Glutamatergic neuron (in vitro differentiated cells): ENCODE results near the gene MTNR1B. TPM values are rescaled to one million over a fixed set of nuclear protein-coding genes. Genes with fewer than 3 reads are reported as not detected.
A peak's percentile ranks its signal among the peaks of the same experiment; 100 is the strongest.

Experiments
- DNase-seq: peaks from one replicate; pipeline ENCODE4 v3.0.0; 2022
- H3K27ac Mint-ChIP-seq: one replicate; pipeline ENCODE4 v1.8.0; 2020; ENCODE audit warnings: mild to moderate bottlenecking, mixed read lengths, inconsistent platforms; ENCODE audit not compliant: unreplicated experiment
- H3K27me3 Mint-ChIP-seq: one replicate; pipeline ENCODE4 v1.8.0; 2020; ENCODE audit warnings: mild to moderate bottlenecking, moderate library complexity, mixed read lengths, inconsistent platforms; ENCODE audit not compliant: unreplicated experiment
- H3K36me3 Mint-ChIP-seq: one replicate; pipeline ENCODE4 v1.8.0; 2020; ENCODE audit warnings: mild to moderate bottlenecking, mixed read lengths, inconsistent platforms; ENCODE audit not compliant: unreplicated experiment
- H3K4me1 Mint-ChIP-seq: one replicate; pipeline ENCODE4 v1.8.0; 2020; ENCODE audit warnings: mild to moderate bottlenecking, low read depth, mixed read lengths, inconsistent platforms; ENCODE audit not compliant: unreplicated experiment
- H3K4me3 Mint-ChIP-seq: one replicate; pipeline ENCODE4 v1.8.0; 2020; ENCODE audit warnings: mild to moderate bottlenecking, mixed read lengths, inconsistent platforms; ENCODE audit not compliant: unreplicated experiment
- H3K9me3 Mint-ChIP-seq: one replicate; pipeline ENCODE4 v1.8.0; 2020; ENCODE audit warnings: mild to moderate bottlenecking, moderate library complexity, mixed read lengths, inconsistent platforms; ENCODE audit not compliant: unreplicated experiment
- long read RNA-seq: library from polyadenylated mRNA; unstranded; transcript quantifications from one replicate; pipeline ENCODE4 v2.0.0, GENCODE V29; 2020; ENCODE audit not compliant: unreplicated experiment
- total RNA-seq: library from RNA; stranded (reverse); fragmentation: NEBNext Ultra II Directional; extraction: Animal tissue kit (Norgen Biotek cat#: 25700); gene quantifications from one replicate; pipeline ENCODE4 v1.2.1, GENCODE V29; 2021; ENCODE audit not compliant: unreplicated experiment
- TF ChIP-seq, protein P1 (sequence below): fragments of 200-600 bp; sonication (generic); IDR thresholded peaks from one replicate; pipeline ENCODE4 v1.5.0; 2021; ENCODE audit not compliant: partially characterized antibody, unreplicated experiment

The MTNR1B gene
- not detected for total RNA-seq
- long read RNA-seq, result 0 reads

DNA sequence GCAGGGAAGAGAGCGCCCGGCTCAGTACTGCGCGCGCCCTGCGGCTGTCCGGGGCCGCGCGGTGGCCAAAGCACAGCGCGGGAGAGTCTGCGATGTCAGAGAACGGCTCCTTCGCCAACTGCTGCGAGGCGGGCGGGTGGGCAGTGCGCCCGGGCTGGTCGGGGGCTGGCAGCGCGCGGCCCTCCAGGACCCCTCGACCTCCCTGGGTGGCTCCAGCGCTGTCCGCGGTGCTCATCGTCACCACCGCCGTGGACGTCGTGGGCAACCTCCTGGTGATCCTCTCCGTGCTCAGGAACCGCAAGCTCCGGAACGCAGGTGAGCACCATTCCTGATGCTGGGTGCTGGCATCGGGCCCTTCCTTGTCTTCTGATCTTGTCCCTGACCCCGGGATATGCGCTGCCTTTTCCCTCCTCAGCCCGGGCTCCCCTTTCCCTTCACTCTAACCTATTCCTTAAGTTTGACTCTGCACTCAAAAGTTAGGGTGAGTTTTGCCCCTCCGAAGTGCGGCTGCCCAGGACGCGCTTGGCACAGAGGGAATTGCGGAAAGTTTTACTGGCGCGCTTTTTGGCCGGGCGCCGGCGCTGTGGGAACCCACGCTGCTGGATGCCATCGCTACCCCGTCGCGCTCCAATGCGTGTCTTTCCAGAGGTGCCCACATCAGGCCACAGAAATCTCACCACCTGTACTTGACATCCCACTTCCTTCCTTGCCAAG lies at the start of gene MTNR1B:
Gene MTNR1B, plus strand, starts transcription at position 18 of the 714 bp plus-strand sequence. Its CDS starts 75 bp downstream, at position 93.
- peaks cover 14% of the 10 kb centered on the region for H3K27me3 Mint-ChIP-seq
- peaks cover 4% of the 10 kb centered on the region for H3K9me3 Mint-ChIP-seq
- TF ChIP-seq, protein P1, sequence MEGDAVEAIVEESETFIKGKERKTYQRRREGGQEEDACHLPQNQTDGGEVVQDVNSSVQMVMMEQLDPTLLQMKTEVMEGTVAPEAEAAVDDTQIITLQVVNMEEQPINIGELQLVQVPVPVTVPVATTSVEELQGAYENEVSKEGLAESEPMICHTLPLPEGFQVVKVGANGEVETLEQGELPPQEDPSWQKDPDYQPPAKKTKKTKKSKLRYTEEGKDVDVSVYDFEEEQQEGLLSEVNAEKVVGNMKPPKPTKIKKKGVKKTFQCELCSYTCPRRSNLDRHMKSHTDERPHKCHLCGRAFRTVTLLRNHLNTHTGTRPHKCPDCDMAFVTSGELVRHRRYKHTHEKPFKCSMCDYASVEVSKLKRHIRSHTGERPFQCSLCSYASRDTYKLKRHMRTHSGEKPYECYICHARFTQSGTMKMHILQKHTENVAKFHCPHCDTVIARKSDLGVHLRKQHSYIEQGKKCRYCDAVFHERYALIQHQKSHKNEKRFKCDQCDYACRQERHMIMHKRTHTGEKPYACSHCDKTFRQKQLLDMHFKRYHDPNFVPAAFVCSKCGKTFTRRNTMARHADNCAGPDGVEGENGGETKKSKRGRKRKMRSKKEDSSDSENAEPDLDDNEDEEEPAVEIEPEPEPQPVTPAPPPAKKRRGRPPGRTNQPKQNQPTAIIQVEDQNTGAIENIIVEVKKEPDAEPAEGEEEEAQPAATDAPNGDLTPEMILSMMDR, result no peak
- no peaks in the 10 kb centered on the region for H3K4me1 Mint-ChIP-seq
- DNase-seq, result peak; percentile 45
- no peak within 1 kb of the TSS for H3K27ac Mint-ChIP-seq
- H3K4me3 Mint-ChIP-seq, result peak within 1 kb of the TSS; percentile 80
- H3K36me3 Mint-ChIP-seq, result no peaks in the 10 kb centered on the region

DNA sequence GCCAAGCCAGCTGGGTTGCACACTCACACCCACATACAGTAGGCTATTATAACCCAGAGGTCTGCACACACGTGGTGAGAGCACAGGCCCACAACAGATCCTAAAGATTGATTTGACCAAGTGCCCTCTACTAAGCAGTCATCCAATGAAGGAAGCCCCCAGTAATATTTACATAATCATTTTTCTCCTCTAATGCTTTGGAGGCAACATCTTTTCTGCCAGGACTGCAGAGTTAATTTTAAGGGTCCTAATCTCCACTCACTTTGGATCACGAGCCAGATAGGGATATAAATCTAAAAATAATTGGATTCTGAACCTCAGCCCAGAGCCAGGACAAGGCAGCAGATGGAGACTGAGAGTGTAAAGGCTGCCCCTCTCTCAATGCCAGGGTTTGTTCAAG lies 49.1 kb upstream of the MTNR1B start:
- H3K9me3 Mint-ChIP-seq, result peaks cover 5% of the 10 kb centered on the region
- TF ChIP-seq, protein P1, result no peak
- H3K4me1 Mint-ChIP-seq, result no peaks in the 10 kb centered on the region
- DNase-seq, result no peak
- no peak overlapping the region for H3K27ac Mint-ChIP-seq
- H3K4me3 Mint-ChIP-seq, result no peak overlapping the region
- no peaks in the 10 kb centered on the region for H3K27me3 Mint-ChIP-seq
- peaks cover 12% of the 10 kb centered on the region for H3K36me3 Mint-ChIP-seq

DNA sequence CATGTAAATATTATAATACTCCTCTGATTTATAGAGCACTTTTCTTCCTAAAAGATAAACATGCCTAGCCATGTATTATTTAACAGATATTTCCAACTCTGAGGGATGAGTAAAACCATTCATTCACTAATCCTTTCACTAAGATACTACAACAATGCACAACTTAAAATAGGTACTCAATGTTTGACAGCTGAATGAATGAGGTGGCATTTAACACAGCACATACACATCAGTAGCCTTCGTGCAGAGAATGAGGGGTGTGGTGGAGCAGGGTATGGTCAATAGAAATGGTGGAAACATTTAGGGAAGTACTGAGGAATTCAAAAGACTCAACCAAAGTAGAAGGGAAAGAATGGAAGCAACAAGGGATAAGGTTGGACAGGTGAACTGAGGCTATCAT lies 46.7 kb upstream of the MTNR1B start:
- no peak overlapping the region for H3K4me3 Mint-ChIP-seq
- peaks cover 8% of the 10 kb centered on the region for H3K9me3 Mint-ChIP-seq

DNA sequence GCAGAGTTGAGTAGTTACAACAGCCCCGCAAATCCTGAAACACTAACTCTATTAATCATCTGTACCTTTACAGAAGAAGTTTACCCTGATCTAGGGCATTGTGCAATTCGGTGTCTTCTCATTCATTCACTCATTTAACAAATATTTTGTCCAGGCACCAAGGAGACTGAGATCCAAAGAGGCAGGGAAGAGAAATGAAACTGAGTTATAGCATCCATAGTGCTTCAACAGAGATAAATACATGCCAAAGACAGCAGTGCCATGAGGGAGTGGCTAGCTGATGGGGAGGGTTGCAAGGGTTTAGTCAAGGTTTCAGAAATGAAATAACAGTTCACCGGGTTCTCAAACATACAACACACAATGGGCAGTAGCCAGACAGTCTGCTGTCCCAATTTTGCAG lies 40.2 kb upstream of the MTNR1B start:
- H3K27ac Mint-ChIP-seq, result no peak overlapping the region
- no peaks in the 10 kb centered on the region for H3K4me1 Mint-ChIP-seq
- peaks cover 9% of the 10 kb centered on the region for H3K9me3 Mint-ChIP-seq
- H3K27me3 Mint-ChIP-seq, result peaks cover under 1% of the 10 kb centered on the region
- no peak for DNase-seq
- H3K36me3 Mint-ChIP-seq, result peaks cover 18% of the 10 kb centered on the region
- TF ChIP-seq, protein P1, result no peak
- H3K4me3 Mint-ChIP-seq, result no peak overlapping the region

More for the DNA sequence above, 46.7 kb upstream of the MTNR1B start:
- no peak for DNase-seq
- Mint-ChIP-seq H3K27ac (no peak overlapping the region), H3K4me1 (no peaks in the 10 kb centered on the region), H3K36me3 (peaks cover 23% of the 10 kb centered on the region), H3K27me3 (no peaks in the 10 kb centered on the region)
- TF ChIP-seq, protein P1, result no peak

DNA sequence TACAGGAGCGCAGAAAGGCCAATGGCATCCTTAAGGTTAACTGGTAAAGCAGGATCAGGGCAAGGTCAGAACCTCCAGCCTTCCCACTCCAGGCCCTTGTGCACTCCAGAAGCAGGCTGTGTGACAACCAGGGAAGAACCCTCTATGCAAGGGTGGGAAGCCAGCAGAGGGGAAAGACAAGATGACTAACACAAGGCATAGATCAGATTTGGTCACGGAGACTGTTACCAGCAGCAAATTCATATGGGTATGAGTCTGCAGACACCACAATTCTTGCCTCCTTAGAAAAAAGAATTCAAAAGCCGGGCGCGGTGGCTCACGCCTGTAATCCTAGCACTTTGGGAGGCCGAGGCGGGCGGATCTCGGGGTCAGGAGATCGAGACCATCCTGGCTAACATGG lies 39.8 kb upstream of the MTNR1B start:
- TF ChIP-seq, protein P1, result no peak
- no peak for DNase-seq

More for the DNA sequence above, 39.8 kb upstream of the MTNR1B start:
- Mint-ChIP-seq H3K36me3 (peaks cover 14% of the 10 kb centered on the region), H3K27ac (no peak overlapping the region), H3K4me3 (no peak overlapping the region), H3K4me1 (no peaks in the 10 kb centered on the region), H3K9me3 (peaks cover 7% of the 10 kb centered on the region), H3K27me3 (peaks cover 5% of the 10 kb centered on the region)
